Astrocyte (in vitro differentiated cells and primary cell): ENCODE results near the gene NDFIP1. TPM values are rescaled to one million over a fixed set of nuclear protein-coding genes. Genes with fewer than 3 reads are reported as not detected.

Experiments
- DNase-seq: peaks from one replicate; pipeline ENCODE4 v3.0.0-alpha.2; 2010; ENCODE audit warnings: low read depth
- FAIRE-seq: peaks from 2 replicates; lab custom pipeline; 2011; peaks lifted over from hg19 to GRCh38; lab: Jason Lieb, UNC
- H2AFZ ChIP-seq: 2 replicates; pipeline ENCODE4 v1.6.0; 2012; ENCODE audit warnings: low read depth, low read length, inconsistent platforms
- H3K27ac ChIP-seq: 2 replicates; pipeline ENCODE4 v1.5.1; 2011; ENCODE audit warnings: low read depth, low read length, inconsistent platforms
- H3K27me3 ChIP-seq: 2 replicates; pipeline ENCODE4 v1.6.0; 2011; ENCODE audit warnings: low read length, inconsistent platforms; ENCODE audit not compliant: insufficient read depth
- H3K36me3 ChIP-seq: 2 replicates; pipeline ENCODE4 v1.5.1; 2011; ENCODE audit warnings: low read length, inconsistent platforms; ENCODE audit not compliant: insufficient read depth
- H3K4me1 ChIP-seq: 2 replicates; pipeline ENCODE4 v1.5.1; 2011; ENCODE audit warnings: low read length, inconsistent platforms; ENCODE audit not compliant: insufficient read depth
- H3K4me2 ChIP-seq: 2 replicates; pipeline ENCODE4 v1.6.0; 2012; ENCODE audit warnings: low read length, inconsistent platforms
- H3K4me3 ChIP-seq: 2 replicates; pipeline ENCODE4 v1.5.1; 2011; ENCODE audit warnings: low read depth, mild to moderate bottlenecking, low read length, inconsistent platforms; ENCODE audit not compliant: insufficient read depth
- H3K79me2 ChIP-seq: 2 replicates; pipeline ENCODE4 v1.6.0; 2012; ENCODE audit warnings: mild to moderate bottlenecking, low read length, inconsistent platforms; ENCODE audit not compliant: insufficient read depth
- H3K9ac ChIP-seq: 2 replicates; pipeline ENCODE4 v1.6.0; 2012; ENCODE audit warnings: mild to moderate bottlenecking, low read length, inconsistent platforms
- H3K9me3 ChIP-seq: 2 replicates; pipeline ENCODE4 v1.5.1; 2012; ENCODE audit warnings: low read depth, mild to moderate bottlenecking, low read length, inconsistent platforms; ENCODE audit not compliant: insufficient read depth
- H4K20me1 ChIP-seq: 2 replicates; pipeline ENCODE4 v1.6.0; 2012; ENCODE audit warnings: low read length, inconsistent platforms; ENCODE audit not compliant: insufficient read depth
- H3K27ac Mint-ChIP-seq: one replicate; pipeline ENCODE4 v1.8.0; 2021; ENCODE audit warnings: mild to moderate bottlenecking, mixed read lengths; ENCODE audit not compliant: unreplicated experiment
- H3K27me3 Mint-ChIP-seq: one replicate; pipeline ENCODE4 v1.8.0; 2021; ENCODE audit warnings: low read depth, mixed read lengths; ENCODE audit not compliant: unreplicated experiment
- H3K36me3 Mint-ChIP-seq: one replicate; pipeline ENCODE4 v1.8.0; 2021; ENCODE audit warnings: low read depth, mixed read lengths; ENCODE audit not compliant: unreplicated experiment
- H3K4me1 Mint-ChIP-seq: one replicate; pipeline ENCODE4 v1.8.0; 2021; ENCODE audit warnings: low read depth, mixed read lengths; ENCODE audit not compliant: unreplicated experiment
- H3K4me3 Mint-ChIP-seq: one replicate; pipeline ENCODE4 v1.8.0; 2021; ENCODE audit warnings: mild to moderate bottlenecking, moderate library complexity, mixed read lengths; ENCODE audit not compliant: unreplicated experiment
- H3K9me3 Mint-ChIP-seq: one replicate; pipeline ENCODE4 v1.8.0; 2021; ENCODE audit warnings: mild to moderate bottlenecking, mixed read lengths; ENCODE audit not compliant: unreplicated experiment
- EZH2 ChIP-seq: IDR thresholded peaks from 2 replicates; pipeline ENCODE4 v1.6.1; 2012; ENCODE audit warnings: mild to moderate bottlenecking, low read length, inconsistent platforms; ENCODE audit not compliant: insufficient read depth
- total RNA-seq: library from RNA; stranded (reverse); gene quantifications from 2 replicates; pipeline ENCODE4 v1.2.1, GENCODE V29; 2021
- TF ChIP-seq, protein P1 (sequence below): IDR thresholded peaks from 2 replicates; pipeline ENCODE4 v1.5.1; 2011; ENCODE audit warnings: low read depth, mild to moderate bottlenecking, inconsistent platforms, low read length, moderate library complexity; ENCODE audit not compliant: insufficient read depth

NDFIP1 gene
- total RNA-seq, 1 donor from 2014 or later: 56.8 TPM

DNA sequence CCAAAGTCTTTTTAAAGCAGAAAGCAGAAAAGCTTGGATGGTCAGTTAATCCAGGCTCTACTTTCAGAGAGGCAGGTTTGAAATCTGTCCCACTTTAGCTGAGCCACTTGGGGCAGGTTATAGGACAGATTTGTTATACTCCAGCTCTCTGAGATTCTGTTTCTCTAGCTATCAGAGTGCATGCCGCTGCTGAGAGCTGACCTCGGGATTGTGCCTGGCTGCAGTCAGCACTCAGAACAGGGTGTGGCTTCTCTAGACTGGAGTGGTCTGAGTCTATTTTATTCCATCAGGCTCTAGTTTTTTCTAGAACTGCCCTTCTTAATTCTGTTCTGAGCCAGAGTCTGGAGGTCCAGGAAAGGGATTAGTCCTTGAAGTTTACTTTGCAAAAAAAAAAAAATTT, 67.7 kb downstream of the NDFIP1 start:
- Histone ChIP-seq H3K27me3 (no peaks in the 10 kb centered on the region), H3K27ac (no peak overlapping the region), H4K20me1 (no peaks in the 10 kb centered on the region), H3K79me2 (no peaks in the 10 kb centered on the region), H3K36me3 (no peaks in the 10 kb centered on the region), H3K4me1 (no peaks in the 10 kb centered on the region), H3K4me3 (no peak overlapping the region), H3K4me2 (no peak overlapping the region), H3K9ac (no peak overlapping the region), H2AFZ (no peak overlapping the region), H3K9me3 (no peaks in the 10 kb centered on the region)
- Mint-ChIP-seq H3K27me3 (peaks cover 15% of the 10 kb centered on the region), H3K36me3 (no peaks in the 10 kb centered on the region), H3K27ac (no peak overlapping the region), H3K4me1 (no peaks in the 10 kb centered on the region), H3K4me3 (no peak overlapping the region), H3K9me3 (no peaks in the 10 kb centered on the region)
- no peak for TF ChIP-seq EZH2
- TF ChIP-seq, protein P1, sequence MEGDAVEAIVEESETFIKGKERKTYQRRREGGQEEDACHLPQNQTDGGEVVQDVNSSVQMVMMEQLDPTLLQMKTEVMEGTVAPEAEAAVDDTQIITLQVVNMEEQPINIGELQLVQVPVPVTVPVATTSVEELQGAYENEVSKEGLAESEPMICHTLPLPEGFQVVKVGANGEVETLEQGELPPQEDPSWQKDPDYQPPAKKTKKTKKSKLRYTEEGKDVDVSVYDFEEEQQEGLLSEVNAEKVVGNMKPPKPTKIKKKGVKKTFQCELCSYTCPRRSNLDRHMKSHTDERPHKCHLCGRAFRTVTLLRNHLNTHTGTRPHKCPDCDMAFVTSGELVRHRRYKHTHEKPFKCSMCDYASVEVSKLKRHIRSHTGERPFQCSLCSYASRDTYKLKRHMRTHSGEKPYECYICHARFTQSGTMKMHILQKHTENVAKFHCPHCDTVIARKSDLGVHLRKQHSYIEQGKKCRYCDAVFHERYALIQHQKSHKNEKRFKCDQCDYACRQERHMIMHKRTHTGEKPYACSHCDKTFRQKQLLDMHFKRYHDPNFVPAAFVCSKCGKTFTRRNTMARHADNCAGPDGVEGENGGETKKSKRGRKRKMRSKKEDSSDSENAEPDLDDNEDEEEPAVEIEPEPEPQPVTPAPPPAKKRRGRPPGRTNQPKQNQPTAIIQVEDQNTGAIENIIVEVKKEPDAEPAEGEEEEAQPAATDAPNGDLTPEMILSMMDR: no peak
- DNase-seq (no peak), FAIRE-seq (no peak)

DNA sequence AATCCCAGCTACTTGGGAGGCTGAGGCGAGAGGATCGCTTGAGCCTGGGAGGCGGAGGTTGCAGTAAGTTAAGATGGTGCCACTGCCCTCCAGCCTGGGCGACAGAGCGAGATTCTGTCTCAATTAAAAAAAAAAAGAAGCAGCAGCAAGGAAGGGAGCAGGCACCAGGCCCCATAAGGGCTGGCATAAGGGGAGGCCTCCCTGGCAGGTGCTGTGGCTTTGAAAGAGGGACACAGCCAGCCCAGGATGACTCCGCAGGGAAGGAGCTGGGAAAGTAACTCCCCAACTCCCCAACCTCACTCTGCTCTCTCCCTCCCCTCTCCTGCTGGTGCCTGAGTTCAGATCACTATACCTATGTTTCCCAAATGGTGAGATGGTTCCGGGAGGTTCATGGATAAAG, 70.1 kb downstream of the NDFIP1 start:
- TF ChIP-seq, protein P1: no peak
- no peak for TF ChIP-seq EZH2
- H4K20me1 ChIP-seq: no peaks in the 10 kb centered on the region
- H3K27ac ChIP-seq: no peak overlapping the region
- Mint-ChIP-seq H3K4me3 (no peak overlapping the region), H3K9me3 (no peaks in the 10 kb centered on the region), H3K4me1 (no peaks in the 10 kb centered on the region), H3K27me3 (peaks cover 26% of the 10 kb centered on the region), H3K27ac (no peak overlapping the region), H3K36me3 (no peaks in the 10 kb centered on the region)
- H3K27me3 ChIP-seq: peaks cover 2% of the 10 kb centered on the region
- H3K4me1 ChIP-seq: no peaks in the 10 kb centered on the region
- H2AFZ ChIP-seq: no peak overlapping the region
- no peaks in the 10 kb centered on the region for H3K36me3 ChIP-seq
- FAIRE-seq (no peak), DNase-seq (no peak)
- H3K9me3 ChIP-seq: no peaks in the 10 kb centered on the region
- no peak overlapping the region for H3K9ac ChIP-seq
- no peaks in the 10 kb centered on the region for H3K79me2 ChIP-seq
- no peak overlapping the region for H3K4me3 ChIP-seq
- H3K4me2 ChIP-seq: no peak overlapping the region

DNA sequence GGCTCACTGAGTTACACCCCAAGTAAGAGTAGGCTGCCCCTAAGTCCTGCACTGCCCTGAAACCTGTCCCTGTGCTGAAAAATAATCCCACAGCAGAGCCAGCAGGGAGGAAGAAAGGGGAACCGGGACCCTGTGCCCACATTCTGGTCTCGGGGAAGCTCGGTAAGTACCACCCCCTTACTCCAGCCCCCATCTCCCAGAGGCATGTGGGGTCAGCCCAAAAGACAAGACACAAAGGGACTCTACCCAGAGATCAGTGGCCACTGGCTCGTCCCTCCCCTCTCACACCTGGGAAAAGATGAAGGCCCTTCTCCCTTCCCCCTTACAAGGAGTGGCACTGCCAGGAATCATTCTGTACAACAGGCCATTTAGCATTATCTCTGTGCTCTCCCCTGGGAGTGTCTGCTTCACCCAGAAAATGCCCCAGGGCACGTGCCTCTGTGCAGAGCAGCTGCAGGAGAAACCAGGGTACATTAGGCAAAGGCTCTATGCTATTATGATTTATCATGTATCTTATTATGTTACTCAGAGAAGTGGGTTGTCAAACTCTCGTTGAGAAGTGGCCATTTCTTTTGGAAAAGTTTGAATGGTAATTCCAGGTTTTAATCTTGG, 71.3 kb downstream of the NDFIP1 start:
- Histone ChIP-seq H3K4me3 (no peak overlapping the region), H4K20me1 (no peaks in the 10 kb centered on the region), H3K27ac (no peak overlapping the region), H3K36me3 (no peaks in the 10 kb centered on the region), H3K79me2 (no peaks in the 10 kb centered on the region), H3K9me3 (no peaks in the 10 kb centered on the region), H3K4me1 (no peaks in the 10 kb centered on the region), H2AFZ (no peak overlapping the region), H3K9ac (no peak overlapping the region), H3K27me3 (peaks cover 2% of the 10 kb centered on the region), H3K4me2 (no peak overlapping the region)
- Mint-ChIP-seq H3K27me3 (peaks cover 22% of the 10 kb centered on the region), H3K4me1 (no peaks in the 10 kb centered on the region), H3K4me3 (no peak overlapping the region), H3K36me3 (no peaks in the 10 kb centered on the region), H3K9me3 (no peaks in the 10 kb centered on the region), H3K27ac (no peak overlapping the region)
- no peak for TF ChIP-seq EZH2
- TF ChIP-seq, protein P1: no peak
- no peak for DNase-seq
- no peak for FAIRE-seq
